Activated naive CD4-positive, alpha-beta T cell treated with anti-CD3 and anti-CD28 coated beads, Interleukin-2, amount 50 U/mL, for 16 hours (primary cell): ENCODE data around the gene NDUFB4.
"Not testable (repeated sequence)": the region's sequence is repeated elsewhere in the genome, so short reads cannot be mapped to it uniquely, and the experiment has no call there.

ENCODE experiments used
- DNase-seq: peaks from one replicate; pipeline ENCODE4 v3.0.0-alpha.2; 2020

The NDUFB4 gene

DNA sequence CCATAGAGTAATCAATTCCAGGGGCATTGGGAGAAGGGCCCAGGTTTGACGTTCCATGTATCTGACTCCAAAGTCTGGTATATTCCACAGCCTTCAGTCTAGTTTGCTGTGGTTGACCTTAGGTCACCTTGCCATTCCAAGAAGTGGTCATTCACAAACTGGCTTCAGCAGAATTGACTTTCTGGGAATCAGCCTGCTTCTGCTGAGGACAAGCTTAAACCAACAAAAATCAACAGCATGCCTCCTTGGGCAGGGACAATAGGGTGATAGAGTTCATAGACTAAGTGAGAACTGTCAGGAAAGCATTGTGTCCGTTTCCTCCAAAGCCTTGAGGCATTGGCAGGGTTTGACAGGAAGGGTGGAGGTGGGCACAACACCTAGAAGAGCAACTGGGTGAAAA lies 24.1 kb upstream of the NDUFB4 start:
- no peak for DNase-seq

DNA sequence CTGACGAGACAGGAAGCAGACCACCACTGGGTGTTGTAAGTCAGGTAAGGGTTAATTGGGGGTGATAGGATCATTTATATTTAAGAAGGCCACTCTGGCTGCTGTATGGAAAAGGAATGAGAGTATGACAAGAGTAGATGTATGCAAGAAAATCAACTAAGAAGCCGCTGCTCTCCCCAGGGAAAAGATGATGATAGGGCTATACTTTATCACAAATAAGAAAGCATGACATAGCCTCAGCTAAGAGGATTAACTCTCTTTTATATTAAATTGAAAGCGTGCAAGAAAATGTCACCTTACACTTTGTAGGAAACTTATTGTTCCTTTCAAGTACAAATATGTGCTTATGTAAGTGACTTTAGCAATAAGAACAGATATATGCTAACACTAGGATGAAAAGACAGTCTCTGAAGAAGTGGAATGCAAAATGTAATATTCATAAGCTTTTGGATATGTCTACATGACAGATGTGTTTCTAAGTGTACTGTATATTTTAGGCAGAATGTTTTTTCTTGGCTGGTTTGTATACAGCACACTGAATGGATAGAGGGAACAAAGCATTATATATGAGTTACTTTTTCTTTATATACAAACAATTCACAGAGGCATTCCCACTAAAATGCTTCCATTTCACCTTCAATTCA lies 8.7 kb upstream of the NDUFB4 start:
- DNase-seq, result no peak

DNA sequence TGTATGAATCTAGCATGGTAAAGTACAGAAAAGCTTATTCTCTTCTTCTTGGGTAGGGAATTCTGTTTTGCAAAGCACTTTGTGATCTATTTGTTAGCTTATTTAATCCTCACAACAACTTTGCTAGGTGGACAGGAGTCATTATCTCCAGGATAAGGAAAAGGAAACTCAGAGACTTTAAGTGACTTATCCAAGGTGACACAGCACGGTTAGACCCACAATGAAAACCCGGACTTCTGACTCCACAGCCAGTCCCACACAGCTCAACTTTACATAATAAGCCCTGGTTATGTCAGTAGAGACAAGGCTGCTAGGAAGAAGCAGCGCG lies 384 bp upstream of the NDUFB4 start:
- DNase-seq, result no peak

DNA sequence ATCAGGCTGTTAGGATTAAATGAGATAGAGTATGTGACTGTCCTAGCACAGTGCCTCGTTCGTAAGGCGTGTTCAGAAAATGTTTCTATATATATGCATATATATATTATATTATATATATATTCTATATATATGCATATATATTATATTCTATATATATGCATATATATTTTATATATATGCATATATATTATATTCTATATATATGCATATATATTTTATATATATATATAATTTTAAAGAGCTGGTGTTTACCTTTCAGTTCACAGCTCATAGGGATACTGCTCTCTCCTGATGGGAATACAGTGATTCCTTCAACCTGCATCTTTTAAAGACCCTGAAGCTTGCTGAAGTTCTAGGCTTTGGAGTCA lies 702 bp downstream of the NDUFB4 start:
- no peak for DNase-seq

DNA sequence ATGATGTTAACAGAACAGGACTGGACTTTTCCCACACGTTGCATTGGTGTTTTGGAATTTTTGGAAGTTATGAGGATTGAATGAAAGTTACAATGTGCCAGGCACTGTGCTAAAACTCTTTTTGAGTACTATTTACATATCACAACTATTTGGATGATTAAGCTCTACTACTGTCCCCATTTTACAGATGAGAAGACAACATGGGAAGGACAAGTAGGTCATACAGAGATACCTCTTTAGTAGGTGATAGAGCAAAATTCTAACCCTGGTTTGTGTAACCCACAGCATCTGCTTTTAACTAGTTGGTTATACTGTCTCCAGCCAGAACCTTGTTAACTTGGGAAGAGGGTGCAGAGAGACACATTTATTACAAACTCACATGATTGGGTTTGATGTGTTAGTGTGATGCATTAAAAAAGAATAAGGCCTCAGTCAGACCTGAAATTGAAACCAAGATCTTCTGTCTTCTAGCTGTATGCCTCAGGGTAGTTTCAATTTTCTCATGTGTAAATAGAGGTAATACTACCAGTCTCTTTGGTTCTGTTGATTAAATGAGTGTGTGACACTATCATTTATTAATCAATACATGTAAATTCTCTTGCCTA lies 1.4 kb downstream of the NDUFB4 start:
- no peak for DNase-seq

DNA sequence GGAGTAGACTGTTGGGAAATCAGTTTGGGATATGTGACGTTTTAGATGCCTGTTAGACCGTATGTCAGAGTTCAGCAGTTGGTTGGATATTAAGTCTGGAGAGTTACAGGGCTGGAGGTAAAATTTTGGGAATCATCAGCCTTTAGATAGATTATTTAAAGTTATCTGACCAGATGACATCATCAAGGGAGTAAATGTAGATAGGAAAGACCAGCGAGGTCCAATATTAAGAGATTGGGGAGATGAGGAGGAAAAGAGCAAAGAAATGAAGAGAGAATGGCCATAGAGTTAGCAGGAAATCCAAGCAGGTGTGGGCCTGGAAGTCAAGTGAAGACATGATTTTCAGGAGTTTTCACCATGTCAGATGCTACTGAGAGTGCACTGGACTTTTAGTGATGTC lies 3.1 kb downstream of the NDUFB4 start:
- no peak for DNase-seq

DNA sequence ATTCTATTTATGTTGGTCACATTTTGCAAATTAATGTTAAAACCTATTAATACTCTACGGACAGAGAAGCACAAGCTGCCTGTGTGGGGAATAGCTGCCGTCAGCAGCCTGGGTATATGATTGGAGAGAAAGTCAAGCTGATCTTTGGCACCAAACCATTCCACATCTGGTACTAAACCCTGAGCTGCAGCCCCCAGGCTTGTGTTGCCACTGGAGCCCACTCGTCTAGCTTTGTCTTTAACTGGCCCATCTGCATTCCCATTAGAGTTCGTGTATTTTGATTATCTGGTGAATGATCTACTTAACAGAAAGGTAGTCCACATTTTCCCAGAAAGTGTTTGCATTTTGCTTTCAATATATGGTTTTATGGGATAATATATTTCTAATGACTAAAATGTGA lies 5.4 kb downstream of the NDUFB4 start:
- no peak for DNase-seq

DNA sequence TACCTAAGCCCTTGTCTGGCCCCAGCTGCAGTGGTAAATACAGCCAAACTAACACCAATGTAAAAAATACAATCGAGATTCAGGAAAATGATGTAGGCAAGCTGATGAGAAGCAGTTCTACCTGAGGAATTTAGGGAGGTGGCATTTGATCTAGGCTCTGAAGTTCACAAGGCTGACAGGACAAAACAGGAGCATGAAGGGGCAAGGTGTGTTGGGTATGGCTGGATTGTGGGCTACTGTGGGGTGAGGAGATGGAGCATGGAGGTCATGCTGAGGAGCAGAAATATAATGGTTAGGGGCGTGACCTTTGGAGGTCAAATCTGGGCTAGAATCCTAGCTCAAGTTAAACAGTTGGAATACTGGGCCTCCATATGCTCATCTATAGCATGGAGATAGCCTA lies 6.5 kb downstream of the NDUFB4 start:
- DNase-seq, result no peak

DNA sequence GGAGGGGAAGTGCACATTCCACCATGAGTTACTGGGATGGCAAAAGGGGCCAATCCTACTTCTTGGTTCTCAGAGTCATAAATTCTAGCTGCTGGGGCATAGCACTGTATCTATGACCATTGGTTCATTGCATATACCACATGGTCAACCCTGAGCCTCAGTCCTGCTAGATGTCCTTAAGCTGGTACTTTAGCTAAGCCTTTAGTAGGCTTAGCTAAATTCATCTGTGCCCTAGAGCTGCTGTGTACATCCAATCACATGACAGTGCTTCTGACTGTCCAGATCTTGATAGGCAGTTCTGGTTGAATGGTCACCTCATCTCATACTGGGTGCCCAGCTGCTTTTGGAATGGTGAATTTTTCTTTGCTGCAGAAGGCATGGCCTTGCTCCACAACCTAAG lies 8.2 kb downstream of the NDUFB4 start:
- no peak for DNase-seq

DNA sequence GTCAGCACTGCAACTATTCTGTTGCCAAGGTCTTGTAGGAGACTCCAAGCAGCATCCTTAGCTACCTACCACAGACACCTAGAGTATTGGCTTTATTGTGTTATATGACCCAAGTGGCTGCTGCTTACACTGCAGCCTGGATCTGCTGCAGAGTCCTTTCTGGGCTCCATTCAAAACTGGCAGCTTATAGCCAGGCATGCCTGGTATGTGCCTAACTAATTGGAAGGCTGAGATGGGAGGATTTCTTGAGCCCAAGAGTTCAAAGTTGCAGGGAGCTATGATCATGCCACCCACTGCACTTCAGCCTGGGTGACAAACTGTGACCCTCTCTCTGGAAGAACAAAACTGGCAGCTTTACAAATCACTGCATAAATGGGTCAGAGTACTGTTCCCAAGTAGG lies 8.6 kb downstream of the NDUFB4 start:
- no peak for DNase-seq

DNA sequence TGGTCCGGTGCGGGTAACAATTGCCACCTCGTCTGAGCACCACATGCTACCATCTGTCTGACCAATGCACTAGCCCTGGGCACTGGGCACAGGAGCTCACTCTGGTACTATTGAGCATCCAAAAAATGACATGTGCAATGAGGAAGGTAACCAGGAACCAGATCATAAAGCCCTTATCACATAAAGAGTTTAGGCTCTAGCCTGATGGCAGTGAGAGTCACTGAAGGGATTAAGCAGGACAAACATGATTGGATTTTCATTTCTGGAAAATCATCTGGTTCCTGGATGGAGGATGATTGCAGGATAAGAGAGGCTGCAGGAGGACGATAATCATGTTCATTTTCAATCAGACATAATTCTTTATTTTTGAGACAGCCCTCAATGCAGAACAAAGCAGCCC lies 12.4 kb downstream of the NDUFB4 start:
- DNase-seq, result no peak

DNA sequence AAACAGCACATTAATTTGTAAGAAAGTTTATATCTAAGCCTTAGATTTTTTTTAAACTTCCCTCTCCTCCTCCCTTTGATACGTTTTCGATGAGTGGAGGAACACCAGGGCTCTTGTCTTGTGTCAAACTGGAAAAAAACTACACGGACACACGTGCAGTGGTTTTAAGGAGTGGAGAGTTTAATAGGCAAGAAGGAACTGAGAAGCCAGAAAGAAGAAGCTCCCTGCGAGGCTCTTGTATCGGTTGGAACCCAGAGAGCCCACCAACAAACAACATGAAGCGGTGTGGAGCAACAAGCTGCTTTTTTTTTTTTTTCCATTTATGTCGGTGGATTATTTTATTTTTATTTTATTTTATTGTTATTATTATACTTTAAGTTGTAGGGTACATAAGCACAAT lies 18.6 kb downstream of the NDUFB4 start:
- DNase-seq, result no peak

DNA sequence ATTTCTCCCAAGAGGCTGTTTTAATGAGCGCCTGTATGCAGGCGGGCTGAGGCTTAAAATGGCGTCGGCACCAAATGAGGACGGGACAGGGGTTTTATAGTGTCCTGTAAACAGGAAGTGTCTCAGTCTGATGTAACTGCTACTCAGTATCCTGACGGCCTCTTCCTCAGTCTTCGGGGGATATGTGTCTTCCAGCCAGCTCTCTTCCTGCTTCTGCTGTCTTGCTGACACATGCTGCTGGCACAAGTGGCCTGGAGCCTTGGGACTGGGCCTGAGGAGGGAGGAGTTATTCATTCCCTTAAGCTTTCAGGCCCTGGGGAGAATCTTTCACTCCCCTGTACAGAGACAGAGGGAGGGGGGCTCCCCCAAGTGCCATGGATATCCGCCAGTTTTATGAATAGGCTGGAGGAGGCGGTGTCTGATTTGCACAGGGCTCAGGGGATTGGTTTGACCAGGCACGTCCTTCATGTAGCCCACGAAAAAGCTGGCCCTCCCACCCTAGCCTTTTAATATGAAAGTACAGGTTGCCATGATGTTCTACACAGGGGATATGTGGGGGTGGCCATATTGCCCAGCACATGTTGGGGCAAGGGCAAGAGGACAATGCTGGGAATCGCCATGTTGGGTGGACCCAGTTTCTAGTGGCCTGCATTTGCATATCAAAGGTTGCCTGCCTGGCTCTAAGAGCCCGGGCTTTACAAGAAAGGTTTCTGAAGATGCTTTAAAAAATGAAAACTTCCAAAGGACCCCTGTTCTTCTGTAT lies 19.9 kb downstream of the NDUFB4 start:
- no peak for DNase-seq

DNA sequence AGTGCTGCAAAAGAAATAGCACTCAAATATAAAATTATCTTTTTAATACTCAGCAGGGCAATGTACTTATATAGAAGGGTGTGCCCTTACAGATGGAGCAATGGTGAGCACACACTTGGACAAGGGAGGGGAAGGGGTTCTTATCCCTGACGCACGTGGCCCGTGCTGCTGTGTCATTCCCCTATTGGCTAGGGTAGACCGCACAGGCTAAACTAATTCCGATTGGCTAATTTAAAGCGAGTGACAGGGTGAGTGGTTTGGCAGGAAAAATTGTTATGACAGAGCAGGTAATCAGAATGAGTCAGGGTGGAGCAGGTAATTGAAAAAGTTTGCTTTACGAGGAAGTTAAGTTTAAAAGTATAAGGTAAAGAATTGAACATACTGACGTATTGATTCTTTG lies 20.6 kb downstream of the NDUFB4 start:
- DNase-seq, result not testable (repeated sequence)

DNA sequence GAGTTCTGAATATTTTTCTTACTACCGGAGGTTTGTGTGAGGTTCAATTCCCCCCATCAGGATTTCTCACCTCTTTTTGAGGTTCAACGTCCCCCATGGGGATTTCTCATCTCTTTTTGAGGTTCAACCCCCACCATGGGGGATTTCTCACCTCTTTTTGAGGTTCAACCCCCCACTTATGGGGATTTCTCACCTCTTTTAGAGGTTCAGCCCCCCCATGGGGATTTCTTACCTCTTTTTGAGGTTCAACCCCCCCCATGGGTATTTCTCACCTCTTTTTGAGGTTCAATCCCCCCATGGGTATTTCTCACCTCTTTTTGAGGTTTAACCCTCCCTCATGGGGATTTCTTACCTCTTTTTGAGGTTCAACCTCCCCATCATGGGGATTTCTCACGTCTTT lies 26.3 kb downstream of the NDUFB4 start:
- no peak for DNase-seq

DNA sequence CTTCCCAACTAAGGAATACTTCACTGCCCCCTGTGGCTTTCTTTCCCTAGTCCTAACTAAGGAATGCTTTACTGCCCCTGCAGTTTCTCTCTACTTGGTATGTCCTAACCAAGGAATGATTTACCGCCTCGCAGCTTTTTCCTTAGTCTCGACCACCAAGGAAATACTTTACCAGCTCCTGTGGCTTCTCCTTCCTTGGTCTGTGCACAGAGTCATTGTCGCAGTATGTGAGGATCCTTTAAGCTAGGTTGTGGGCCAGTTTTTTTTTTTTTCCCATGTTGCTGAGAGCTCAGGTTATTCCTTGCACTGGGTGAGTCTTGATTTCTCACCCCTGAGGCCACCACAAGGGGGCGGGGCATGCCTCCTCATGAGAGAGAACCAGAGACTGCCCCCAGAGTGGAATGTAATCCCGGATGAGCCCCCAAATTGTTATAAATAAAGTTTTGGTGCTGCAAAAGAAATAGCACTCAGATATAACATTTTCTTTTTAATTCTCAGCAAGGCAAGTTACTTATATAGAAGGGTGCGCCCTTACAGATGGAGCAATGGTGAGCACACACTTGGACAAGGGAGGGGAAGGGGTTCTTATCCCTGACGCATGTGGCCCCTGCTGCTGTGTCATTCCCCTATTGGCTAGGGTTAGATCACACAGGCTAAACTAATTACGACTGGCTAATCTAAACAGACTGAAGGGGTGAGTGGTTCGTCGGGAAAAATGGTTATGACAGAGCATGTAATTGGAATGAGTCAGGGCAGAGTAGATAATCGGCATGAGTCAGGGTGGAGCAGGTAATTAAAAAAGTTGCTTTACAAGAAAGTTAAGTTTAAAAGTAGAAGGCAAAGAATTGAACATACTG lies 27.0 kb downstream of the NDUFB4 start:
- DNase-seq, result no peak

DNA sequence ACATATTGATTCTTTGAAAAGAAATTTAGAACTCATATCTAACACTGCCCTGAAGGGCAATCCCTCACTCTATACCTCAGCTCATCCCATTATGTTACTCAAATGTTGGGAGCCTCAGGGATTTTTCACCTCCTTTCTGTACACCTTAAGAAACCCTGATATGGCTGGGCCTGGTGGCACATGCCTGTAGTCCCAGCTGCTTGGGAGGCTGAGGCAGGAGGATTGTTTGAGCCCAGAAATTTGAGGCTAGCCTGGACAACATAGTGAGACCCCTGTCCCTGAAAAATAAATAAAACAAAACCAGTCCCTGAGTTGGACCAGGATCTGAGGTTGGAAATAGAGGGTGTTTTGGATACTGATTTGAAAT lies 27.6 kb downstream of the NDUFB4 start:
- no peak for DNase-seq

DNA sequence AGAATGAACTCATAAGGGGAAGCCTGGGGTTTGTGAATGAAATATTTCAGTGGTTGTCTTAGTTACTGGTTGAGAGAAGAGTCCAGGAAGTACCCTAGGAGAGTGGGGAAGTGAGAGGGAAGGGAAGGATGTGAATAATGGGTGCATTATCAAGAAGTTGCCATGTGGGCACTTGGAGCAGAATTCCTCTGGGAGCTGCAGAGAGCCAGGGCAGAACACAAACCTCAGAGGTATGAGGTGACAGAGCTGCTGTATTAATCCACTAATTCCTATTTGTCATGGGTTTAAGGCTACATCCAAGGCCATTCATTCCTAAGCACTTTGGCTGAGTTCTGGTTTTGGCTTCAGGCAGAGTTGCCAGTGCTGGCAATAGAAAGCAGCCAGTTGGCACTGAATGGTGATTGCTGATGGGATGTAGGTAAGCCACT lies 29.0 kb downstream of the NDUFB4 start:
- no peak for DNase-seq

DNA sequence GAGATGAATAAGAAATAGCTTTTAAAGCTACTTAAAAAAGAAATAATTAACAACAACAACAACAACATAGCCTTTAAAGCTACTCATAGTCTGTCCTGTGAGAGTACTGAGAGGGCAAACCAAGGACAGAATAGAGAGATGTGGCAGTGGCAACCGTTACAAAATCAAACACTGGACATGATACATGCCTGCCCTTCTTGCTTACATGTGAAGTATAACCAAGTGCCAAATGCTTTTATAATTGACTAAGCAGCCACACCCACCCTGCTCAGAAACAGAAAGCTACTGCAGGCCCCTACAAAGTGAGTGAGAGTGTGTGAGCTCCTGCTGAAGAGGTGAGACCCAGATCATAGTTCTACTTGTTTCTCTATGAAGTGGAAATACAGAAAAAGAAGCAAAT lies 38.4 kb downstream of the NDUFB4 start:
- DNase-seq, result no peak

DNA sequence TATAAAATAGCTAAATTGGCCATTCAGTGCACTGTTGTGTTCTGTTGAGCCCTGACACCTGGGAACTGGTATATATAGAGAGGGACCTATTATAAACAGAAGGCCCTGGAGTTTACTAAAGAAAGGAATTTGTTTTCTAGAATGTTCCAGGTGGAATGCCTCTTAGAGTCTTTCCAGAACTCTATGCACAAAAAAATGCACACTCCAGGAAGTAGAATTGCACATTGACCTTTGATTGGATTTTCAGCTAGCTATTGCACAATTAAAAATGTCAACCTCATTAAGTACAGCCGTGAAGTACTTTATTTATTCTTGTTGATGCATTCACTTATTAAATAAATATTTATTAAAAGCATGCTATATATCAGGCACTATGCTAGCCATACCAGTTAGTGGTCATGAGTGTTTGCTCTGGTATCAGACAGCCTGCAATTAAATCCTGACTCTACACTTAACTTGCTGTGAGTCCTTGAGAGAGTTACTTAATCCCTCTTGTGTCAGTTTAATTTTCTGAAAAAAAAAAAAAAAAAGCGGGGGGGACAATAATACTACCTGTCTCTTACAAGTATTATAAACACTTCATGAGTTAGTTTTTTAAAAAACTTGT lies 40.8 kb downstream of the NDUFB4 start:
- DNase-seq, result no peak

DNA sequence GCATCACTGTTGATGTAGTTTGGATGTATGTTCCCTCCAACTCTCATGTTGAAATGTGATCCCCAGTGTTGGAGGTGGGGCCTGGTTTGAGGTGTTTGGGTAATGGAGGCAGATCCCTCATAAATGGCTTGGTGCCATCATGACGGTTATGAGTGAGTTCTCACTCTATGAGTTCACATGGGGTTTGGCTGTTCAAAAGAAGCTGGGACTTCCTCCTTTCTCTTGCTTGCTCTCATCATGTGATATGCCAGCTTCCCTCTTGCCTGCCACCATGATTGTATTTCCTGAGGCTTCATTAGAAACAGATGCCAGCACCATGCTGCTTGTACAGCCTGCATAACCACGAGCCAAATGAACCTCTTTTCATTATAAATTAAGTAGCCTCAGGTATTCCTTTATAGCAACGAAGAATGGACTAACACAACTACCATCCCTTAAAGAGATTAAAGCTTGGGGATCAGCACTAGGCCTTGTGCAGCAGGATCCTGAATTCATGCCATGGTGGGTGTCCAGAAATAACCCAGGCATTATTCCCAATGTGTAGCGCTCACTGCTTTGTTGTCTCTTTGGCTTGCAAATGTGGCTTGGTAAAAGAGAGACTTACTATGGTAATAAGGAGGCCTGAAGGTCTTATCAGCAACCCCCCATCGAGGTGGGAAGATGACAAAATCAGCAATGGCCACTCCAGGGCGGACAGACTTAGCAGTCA lies 41.9 kb downstream of the NDUFB4 start:
- no peak for DNase-seq

DNA sequence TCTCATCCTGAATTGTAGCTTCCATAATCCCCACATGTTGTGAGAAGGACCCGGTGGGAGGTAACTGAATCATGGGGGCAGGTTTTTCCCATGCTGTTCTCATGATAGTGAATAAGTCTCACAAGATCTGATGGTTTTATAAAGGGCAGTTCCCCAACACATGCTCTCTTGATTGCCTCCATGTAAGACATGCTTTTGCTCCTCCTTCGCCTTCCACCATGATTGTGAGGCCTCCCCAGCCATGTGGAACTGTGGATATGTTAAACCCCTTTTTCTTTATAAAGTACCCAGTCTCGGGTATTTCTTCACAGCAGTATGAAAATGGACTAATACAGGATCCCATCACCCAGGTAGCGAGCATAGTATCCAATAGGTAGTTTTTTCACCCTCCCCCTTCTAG lies 42.7 kb downstream of the NDUFB4 start:
- DNase-seq, result not testable (repeated sequence)

DNA sequence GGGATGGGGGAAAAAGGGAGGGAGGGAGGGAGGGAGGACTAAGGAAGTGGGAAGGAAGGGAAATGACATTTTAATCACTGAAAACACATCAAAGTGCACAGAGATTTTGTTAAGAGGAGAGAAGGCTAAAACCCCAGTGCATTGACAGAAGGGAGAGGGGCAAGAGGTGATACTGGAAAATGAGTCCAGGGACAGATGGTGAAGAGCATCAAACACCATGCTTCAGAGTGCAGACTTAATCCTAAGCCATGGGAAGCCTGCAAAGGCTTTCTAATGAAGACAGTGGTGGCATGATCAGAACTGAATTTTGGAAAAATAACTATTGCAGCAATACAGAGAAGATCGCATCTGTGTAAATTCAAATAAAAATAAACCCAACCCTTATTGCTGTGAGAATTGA lies 44.1 kb downstream of the NDUFB4 start:
- no peak for DNase-seq
